ENCODE measurements around the gene AGBL4.

The AGBL4 gene

DNA sequence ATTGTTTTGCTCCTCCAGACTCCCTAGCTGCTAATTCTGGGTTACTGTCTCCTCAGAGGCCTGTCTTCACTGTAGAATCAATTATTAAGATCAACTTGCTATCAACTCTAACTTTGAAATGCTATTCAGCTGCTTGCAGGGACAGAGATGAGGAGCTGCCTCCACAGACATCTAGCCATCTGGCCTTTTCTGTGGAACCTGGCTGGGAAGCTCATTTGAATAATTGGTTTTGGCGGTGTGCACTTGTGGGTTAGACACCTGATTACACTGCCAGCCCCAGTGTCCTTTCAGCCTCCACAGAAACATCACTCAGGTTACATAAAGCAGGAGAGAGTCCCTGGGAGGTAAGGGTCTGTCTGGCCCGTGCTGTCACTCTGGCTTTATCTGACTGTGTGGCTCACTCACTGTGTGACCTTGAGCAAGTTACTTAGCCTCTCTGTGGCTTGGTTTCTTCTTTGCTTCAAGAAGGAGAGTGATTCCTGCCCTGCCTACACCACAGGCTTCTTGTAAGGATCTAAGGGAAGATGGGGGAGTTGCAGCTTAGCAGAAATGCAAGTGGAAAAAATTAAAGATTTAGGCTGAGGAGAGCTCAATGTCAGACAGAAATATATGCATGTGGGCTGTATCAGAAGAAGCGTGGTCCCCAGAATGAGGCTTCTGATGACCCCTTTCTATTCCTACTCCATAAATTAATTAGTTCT lies 1378.7 kb downstream of the AGBL4 start:
- no peak for DNase-seq (ENCODE audit: low spot score)

DNA sequence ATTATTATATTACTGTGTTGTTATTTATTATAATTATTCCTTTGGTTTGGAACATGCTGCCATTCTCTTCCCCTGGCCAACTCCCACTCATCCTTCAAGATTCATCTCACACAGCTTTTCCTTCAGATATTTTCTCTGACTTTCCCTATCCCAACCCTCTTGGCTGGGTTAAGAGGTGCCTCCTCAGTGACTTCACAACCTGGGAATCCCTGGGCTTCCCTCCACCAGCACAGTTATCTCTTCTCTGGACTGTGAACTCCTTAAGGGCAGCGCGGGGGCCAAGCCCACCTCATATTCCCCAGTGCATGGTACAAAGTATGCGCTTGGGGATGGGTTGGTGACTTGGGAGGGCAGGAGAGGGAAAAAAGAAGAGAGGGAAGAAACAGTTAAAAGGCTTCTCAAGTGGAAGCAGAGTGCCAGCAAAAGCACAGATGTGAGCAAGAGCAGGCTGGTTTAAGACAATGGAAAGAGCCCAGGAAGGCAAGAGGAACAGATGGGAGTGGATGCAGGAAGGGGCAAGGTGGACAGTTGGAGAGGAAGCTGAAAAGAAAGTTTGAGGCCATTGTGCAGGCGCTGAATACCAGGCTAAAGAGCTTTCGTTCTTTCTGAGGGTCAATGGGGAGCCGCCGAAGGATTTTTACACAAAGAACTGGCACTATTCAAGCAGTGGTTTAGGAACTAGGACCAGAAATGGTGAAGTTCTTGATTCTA lies 1379.4 kb downstream of the AGBL4 start:
- no peak for DNase-seq (ENCODE audit: low spot score)

DNA sequence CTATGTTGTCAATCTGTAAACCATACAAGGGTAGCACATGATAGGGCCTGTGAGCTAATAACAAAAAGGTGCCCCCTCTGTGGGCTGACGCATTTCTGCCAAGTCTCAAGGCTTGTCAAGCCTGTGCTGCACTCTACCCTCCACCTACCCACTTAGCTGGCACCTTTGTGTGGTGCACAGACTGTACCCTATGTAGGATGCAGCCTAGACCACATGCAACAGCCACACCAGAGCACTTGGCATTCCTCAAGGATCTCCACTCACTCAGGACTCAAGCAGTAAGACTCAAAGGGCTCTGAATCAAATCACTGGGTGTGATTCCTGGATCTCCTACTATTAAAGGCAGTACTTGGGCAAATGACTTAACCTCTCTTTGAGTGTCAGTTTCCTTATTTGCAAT lies 1380.6 kb downstream of the AGBL4 start:
- no peak for DNase-seq (ENCODE audit: low spot score)

DNA sequence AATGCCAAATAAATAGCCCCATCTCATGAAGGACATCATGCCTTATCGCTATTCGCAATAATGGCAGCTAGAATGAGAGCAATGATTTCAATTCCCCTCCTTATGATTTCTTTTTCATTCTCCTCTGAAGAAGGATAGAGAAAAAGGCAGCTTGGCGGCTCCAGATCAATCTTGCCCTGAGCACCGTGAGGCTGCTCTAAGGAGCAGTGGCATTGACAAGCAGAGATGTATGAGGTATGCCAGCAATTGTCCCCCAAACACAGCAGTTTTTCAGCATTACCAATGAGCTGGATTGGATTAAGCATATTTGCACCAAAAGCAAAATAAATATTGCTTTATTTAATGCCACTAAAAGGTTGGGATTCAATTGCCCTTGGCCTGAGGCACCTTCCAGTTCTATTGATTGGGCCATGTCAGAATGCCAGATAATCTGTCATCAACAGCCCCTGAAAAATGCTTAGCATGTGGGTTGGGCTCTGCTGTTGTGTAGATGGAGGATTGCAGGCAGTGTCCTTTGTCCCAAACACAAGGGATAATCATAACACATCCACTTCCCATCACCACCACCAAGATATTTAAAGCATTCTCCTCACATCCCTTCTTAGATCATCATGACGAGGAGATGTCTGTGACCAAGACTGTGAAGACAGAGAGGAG lies 1382.8 kb downstream of the AGBL4 start:
- no peak for DNase-seq (ENCODE audit: low spot score)

DNA sequence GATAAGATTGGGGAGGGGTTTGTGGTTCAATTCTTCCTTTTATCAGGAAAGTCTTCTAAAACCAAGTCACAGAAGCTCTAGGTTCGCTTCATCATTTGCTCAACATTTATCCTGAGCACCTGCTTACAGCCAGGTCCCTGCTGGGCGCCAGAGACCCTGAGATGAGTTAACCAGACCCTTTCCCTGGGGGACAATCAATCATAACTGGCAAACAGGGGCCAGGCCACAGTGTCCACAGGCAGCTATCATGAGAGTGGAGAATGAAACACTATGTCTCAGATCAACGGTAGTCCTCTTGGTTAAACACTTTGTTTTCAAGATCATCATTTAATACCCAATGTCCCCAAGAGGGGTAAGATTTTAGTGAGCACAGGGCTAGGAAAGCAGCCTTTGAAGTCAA lies 1393.9 kb downstream of the AGBL4 start:
- no peak for DNase-seq (ENCODE audit: low spot score)

DNA sequence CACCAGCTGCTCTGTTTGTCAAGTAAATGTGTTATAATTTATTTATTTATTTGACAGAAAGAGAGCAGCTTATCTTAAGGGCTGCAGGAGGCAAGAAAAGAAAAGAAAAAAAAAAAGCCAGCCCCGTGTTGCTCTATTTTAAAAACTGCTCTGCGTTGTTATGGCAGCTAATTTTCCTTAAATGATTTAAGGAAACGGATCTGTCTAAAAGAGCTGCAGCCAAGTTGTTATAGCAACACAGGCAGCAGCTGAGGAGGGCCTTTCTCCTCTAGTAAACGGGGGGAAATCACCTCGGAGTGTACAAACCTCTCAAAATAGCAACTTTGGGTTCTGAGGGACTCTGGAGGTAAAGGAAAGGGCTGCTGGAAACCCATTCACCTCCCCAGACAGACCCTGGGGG lies 1396.3 kb downstream of the AGBL4 start:
- DNase-seq (ENCODE audit: low spot score), result no peak

DNA sequence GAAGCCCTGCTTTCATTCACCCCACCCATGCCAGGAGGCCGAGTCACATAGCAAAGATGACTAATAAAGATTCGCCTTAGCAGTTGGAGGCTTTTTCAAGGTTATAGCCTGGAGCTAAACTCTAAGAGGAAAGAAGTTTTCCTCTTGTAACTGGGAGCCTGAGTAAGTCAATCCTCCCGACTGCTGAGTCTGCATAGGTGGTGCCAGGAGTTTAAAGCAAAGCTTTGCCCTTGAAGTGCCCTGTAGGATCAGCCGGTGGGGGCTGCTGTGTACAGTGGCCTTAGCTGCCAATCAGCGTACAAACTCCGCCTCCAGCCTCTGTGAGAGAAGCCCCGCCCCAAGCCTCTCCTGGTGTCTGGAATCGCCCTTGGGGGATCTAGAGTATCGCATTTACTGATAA lies 1404.2 kb downstream of the AGBL4 start:
- DNase-seq (ENCODE audit: low spot score), result no peak

DNA sequence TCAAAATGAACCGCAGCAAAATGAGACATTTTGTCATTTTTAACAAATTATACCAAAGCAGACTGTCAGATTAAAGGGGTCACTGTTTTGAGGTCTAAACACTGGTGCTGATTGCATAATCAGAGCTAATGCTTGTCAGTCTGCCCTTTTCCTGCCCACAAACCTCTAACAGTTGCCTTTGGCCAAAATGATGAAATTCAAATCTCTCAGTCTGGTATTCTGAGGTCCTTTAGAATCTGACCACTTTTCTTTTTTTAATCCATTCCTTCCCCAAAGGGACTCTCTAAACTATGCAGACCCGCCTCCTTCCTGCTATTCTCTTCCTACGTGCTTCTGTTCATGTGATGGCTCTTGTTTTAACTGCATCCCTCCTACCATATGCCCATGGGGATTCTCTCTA lies 1406.5 kb downstream of the AGBL4 start:
- DNase-seq (ENCODE audit: low spot score), result no peak

DNA sequence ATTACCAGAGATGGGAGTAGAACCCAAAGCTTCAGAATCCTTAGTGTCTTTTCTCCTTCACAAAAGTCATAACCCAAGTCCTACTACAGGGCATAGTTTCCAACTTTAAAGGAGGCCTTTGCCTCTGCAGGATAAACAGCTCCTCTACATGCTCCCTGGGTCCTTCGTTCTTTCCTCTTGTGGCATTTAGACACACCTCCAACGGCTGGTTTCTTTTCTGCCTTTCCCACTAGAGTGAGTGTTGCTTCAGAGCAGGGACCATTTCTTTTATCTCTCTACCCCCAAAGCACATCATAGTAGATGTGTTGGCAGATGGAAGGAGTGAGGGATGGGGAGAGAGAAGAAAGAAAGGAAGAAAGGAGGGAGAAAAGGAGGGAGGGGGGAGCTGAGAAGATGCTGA lies 1407.0 kb downstream of the AGBL4 start:
- no peak for DNase-seq (ENCODE audit: low spot score)

DNA sequence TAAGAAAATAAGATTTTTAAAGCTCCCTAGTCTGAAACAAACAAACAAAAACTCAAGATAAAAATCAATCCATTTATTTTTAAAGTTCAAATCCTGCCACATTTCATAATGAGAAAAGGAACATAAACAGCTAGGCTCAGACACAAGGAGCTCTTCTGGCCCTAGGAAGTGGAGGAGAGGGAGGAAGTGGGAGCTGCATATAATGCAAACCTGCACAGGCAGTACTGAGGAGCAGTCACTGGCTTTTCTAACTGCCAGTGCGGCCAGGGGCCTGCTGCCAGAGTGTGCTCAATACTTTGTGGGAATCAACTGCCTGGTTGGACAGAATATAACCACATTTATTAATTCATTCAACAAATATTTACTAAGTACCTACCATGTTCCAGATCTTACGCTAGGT lies 1411.9 kb downstream of the AGBL4 start:
- DNase-seq (ENCODE audit: low spot score), result no peak

DNA sequence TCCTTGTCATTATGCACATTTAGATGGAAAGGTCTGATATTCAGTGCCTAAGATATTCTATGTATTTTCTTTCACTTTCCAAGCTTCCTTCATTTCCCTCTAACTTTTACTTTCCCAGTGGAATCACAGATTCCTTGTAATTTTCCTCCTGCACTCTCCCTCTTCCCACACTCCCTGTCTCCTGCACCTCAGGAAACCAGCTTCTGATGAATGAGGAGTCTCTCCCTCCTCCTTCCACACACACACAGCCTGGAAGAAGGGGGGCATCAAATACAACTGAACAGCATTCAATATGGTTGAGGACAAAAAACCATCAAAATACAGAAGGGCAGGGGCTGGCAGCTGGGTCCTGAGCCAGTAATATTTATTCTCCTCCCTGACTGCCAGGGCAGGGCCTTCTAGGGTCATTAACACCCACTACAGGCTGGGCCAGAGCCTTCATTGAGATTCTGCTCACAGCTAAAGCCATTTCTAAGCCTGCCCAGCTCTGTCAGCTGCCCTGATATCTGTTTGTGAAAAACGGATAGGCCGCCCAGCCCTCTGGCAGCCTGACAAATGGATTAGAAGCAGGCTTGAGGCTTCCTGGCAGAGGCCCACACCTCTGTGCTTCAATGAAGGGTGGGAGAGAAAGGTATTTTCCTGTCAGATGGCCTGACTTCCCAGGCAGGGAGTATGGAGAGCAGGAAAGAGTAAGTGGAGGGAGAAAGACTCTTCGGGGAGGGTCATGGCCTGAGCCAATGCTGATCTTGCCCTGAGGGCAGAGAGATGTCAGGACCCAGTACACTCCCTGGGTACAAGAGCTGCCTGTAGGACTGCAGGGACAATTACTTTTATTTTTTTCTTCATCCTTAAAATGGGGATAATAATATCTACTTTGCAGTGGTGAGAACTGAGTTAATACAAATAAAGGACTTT lies 1412.9 kb downstream of the AGBL4 start:
- DNase-seq (ENCODE audit: low spot score), result no peak

DNA sequence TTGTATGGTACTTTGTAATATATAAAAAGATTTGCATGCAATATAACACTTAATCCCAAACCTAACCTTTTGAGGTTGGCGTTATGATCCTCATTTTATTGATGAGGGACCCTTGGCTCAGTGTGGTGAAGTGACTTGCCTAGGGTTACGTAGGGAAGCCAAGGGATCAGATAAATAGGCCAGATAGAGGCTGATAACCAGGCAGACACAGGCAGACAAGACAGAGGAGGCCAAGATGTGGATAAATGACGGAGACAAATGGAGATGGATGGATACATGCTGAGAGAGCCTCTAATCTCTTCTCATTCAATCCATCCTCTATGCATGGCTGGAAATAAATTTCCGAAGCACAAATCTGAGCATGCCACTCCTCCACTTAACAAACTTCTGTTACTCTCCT lies 1414.9 kb downstream of the AGBL4 start:
- DNase-seq (ENCODE audit: low spot score), result no peak

DNA sequence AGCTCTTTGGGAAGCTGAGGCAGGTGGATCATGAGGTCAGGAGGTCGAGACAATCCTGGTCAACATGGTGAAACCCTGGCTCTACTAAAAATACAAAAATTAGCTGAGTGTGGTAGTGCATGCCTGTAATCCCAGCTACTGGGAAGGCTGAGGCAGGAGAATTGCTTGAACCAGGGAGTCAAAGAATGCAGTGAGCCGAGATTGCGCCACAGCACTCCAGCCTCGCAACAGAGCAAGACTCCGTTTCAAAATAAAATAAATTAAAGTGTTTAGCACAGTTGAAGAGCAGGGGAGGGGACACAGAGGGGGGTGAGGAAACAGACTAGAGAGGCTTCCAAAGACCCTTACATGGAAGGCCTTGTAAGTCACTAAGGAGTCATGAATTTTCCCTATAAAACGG lies 1420.5 kb downstream of the AGBL4 start:
- DNase-seq (ENCODE audit: low spot score), result no peak

DNA sequence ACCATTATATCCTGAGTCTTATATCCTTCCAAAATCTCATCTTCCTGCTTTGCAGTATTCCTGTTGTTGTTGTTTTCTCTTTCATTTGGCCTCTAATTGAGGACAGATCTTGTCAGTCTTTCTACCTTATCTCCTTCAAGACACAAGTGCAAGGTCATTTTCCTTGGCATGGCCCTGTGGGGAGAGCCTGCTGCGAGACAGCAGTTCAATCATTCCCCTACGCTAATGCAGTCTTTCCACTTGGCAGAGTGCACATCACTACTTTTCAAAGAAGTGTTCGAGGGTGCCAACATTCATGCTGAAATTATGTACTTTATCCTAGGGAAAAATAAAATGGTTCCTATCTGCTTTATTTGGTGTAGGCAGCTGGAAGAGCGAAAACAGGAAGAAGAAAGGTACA lies 1421.4 kb downstream of the AGBL4 start:
- no peak for DNase-seq (ENCODE audit: low spot score)

DNA sequence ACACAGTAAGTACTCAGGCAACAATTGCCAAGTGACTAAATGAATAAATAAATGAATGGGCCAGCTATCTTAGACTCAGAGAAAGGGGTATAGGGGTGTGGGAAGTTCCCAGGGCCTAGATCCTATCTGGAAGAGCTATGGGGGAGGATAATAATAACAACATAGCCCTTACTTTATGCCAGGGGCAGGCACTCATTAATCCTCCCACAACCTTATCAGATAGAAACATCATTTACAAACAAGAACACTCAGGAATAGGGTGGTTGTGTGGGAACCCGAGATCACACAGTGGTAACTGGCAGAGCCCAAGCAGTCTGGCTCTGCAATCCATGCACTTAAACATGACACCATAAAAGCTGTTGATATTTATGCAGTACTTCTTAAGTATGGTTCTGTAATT lies 1423.6 kb downstream of the AGBL4 start:
- no peak for DNase-seq (ENCODE audit: low spot score)

DNA sequence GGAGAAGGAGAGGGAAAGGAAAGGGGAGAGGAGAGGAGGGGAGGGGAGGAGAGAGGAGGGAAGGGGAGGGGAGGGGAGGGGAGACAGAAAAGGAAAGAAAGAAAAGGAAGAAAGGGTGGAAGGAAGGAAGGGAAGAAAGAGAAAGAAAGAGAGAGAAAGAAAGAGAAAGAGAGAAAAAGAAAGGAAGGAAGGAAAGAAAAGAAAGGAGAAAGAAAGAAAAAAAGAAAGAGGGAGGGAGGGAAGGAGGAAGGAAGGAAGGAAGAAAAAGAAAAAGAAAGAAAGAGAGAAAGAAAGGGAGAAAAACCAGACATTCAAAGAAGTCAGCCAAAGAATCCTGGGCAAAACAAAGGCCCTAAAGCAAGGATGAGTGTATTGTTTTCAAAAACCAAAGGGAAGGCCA lies 1426.1 kb downstream of the AGBL4 start:
- no peak for DNase-seq (ENCODE audit: low spot score)

DNA sequence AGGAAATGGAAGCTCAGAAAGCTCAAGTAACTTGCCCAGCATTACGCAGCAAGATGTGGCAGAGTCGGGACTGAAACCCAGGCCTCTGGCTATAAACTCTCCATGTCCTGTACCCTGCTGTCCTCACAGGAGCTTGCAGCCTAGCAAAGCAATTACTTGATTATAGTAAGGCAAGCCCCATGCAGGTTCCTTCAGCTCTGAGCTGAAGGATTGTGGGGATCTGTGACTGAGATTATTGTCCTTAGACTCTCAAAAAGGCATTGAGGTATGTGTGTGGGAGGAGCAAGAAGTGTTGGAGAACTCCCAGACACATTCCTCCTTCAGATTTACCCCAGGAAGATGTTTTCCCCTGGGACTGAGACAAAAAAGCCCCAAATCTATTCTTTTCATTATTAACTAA lies 1427.7 kb downstream of the AGBL4 start:
- DNase-seq (ENCODE audit: low spot score), result no peak

DNA sequence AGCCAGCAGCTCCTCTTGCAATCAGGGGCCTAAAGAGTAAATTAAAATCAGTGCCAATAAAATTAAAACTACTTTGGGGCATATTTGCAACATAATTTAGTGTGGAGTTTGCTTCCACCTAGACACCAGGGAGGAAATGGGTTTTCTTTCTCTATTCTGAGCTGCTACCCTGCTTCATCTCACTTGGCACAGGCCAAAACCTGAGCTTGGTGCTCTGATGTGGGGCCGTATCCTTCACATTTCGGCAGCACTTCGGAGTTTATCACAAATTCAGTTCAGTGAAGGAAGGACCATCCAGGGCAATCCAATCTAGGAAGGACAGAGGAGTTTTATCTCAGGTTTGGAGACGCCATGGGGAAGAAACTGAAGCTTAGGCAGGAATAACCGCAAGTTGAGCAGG lies 1428.1 kb downstream of the AGBL4 start:
- no peak for DNase-seq (ENCODE audit: low spot score)

DNA sequence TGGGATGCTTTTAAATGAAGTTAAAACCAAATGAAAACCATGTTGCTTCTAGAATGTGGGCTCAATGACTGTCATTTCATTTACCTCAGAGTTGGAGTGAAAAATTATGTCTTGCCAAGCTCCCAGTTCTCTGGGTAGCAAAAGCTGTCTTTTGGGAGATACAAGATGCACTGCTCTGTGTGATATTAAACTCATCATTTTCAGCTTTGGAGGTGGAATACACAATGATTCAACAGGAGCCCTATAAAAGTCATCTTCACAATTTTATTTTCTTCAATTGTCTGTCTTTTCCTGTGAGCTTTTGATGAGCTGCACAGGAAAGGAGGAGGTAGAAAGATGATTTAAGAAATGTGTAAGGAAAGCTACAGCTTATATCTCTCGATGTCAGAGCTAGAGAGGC lies 1431.4 kb downstream of the AGBL4 start:
- no peak for DNase-seq (ENCODE audit: low spot score)

DNA sequence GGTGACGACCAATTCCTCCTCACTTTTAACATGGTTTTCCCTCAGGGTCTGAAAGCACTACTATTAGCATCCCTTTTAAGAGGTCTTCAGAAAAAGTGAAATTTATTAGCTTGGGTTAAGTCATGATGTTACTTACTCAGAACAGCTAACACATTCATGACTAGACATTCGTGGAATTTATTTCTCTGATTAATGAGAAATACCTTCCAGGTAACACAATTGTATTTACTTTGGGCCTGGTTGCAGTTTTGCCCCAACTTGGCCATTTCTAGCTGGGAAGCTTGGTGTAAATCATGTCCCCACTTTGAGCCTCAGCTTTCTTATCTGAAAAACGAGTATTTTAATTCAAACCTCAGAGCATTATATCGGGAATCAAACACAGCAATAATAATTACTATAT lies 1432.6 kb downstream of the AGBL4 start:
- no peak for DNase-seq (ENCODE audit: low spot score)

DNA sequence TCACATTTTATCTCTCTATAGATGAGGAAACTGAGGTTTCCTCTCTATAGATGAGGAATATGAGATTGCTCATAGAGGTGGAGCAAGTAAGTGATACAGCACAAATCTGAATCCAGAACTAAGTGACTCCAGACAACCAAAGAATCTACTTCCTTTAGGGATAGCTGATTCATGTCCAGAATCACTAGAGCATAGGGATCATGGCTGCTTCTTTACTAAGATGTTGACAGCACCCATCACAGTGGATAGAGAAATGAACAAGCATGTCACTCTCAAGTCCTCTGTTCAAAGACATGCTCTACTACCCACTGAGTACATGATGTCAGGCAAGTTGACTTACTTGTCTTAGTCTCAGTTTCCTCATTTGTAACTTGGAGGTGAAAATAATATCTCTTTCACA lies 1435.7 kb downstream of the AGBL4 start:
- no peak for DNase-seq (ENCODE audit: low spot score)

DNA sequence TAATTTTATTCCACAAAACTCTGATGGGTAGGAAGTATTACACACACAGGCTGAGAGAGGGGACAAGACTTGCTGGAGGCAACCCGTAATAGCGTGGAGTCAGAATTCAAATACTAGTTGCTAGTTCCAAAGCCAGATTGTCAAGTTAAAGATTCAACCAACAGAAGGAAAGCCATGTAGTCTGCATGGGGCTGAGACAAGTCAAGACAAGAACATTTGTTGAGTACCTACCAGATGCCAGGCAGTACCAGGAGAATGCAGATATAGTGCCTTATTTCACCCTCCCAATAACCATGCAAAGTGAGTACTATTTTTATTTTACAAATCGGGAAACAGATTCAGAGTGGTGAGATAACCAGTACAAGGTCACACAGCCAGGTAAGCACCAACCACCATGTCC lies 1441.3 kb downstream of the AGBL4 start:
- no peak for DNase-seq (ENCODE audit: low spot score)

DNA sequence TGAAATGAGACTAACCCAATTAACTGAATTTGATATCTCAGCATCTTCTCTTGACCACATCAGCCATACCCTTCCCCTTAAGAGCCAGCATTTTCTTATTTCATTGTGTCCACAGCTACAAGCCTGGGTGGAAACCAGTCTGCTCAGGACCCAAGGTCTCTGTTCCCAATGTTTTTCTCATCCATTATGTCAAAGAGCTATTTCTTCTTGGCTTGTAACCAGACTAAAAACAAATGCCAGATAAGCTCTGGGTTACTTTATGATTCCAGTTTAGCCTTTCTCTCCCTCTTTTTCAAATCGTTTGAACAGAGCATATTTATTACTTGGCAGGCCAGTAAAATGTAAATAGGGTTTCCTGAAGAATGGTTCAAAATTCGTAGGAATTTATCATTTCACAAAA lies 1442.5 kb downstream of the AGBL4 start:
- no peak for DNase-seq (ENCODE audit: low spot score)

All from activated CD4-positive, alpha-beta T cell treated with anti-CD3 and anti-CD28 coated beads, Interleukin-2, Interleukin-4, amounts not matched to agents 100 ng/mL and 50 ng/mL, durations not matched to agents 16 hours and 8 hours (primary cell).